H54 (cell line): ENCODE data around the gene ZNF765.
"Not testable (repeated sequence)": the region's sequence is repeated elsewhere in the genome, so short reads cannot be mapped to it uniquely, and the experiment has no call there.

Experiments
- DNase-seq: peaks from one replicate; pipeline ENCODE4 v3.0.0; 2011; ENCODE audit warnings: low spot score, mixed read lengths; ENCODE audit not compliant: insufficient read length
- FAIRE-seq: peaks from 3 replicates; lab custom pipeline; 2011; peaks lifted over from hg19 to GRCh38; lab: Jason Lieb, UNC
- POLR2A ChIP-seq: IDR thresholded peaks from 2 replicates; pipeline ENCODE4 v1.6.1; 2011; ENCODE audit warnings: low read depth, mild to moderate bottlenecking, low read length

The ZNF765 gene

DNA sequence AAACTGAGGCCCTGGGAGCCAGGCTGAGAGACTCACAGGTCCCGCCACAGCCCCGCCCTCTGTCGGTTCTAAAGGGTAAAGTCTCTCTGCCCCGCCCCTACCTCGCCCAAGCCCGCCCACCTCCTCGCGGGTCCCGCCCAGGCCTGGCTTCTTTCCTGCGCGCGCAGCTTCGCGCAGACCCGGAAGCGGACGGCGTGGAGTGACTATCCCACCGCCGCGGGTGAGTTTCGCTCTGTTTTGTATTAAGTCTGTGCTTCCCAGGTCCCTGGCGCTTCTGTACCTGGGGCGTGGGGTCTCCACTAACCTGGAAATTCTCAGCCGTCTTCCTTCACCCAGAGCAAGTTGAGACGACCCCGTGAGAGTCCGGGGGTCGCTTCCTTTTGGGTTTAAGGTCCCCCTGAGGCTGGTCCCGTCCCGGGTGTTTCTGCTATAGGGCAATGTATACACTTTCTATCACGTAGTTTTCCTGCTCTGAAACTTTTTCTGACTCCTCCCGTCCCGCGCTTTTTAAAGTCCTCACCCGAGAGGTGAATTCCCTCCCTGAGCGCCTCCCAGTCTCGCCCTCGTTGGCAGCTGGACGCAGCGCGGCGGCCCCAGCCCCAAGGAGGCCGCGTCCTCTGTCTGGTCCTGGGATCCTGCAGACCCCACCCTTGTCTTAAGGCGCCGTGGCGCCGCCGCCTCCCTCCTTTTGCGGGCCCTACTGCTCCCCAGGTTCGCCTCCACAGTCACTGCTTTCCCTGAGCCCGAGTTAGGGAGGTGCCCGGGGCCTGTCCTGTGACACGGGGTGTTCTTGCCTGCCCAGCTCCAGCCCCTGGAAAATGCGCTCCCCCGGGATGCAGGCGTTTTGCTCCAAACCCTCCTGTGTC is at the start of gene ZNF765:
Gene ZNF765, plus strand, starts transcription at position 176 of the 866 bp plus-strand sequence. CDS start 2,867 bp downstream, outside the sequence.
- no peak for FAIRE-seq
- TF ChIP-seq POLR2A = peak; percentile 81
- peak; percentile 92 for DNase-seq

DNA sequence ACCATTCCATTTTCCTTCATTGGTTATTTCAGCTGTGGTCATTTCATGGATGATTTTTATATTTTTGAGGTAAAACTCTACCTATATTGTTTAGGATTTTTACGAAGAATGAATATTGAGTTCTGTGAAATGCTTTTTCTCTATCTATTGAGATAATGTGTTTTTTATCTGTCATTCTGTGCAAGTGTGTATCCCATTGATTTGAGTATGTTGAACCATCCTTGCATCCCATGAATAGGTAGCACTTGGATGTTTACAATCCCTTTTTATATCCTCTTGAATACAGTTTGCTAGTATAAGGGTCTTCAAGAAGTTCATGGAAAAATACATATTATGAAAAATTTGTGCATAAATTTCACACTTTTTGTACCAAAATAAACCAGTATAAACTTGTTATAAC is 39.2 kb upstream of the ZNF765 start:
- FAIRE-seq (no peak), DNase-seq (no peak)
- no peak for TF ChIP-seq POLR2A

- no peak for TF ChIP-seq POLR2A
- DNase-seq = no peak
- FAIRE-seq = no peak
Measured at GRCh38 chr19:53357821-53358581, 36.9 kb upstream of the ZNF765 start.

- not testable (repeated sequence) for DNase-seq, FAIRE-seq
Measured at GRCh38 chr19:53360056-53360455, 34.9 kb upstream of the ZNF765 start.

DNA sequence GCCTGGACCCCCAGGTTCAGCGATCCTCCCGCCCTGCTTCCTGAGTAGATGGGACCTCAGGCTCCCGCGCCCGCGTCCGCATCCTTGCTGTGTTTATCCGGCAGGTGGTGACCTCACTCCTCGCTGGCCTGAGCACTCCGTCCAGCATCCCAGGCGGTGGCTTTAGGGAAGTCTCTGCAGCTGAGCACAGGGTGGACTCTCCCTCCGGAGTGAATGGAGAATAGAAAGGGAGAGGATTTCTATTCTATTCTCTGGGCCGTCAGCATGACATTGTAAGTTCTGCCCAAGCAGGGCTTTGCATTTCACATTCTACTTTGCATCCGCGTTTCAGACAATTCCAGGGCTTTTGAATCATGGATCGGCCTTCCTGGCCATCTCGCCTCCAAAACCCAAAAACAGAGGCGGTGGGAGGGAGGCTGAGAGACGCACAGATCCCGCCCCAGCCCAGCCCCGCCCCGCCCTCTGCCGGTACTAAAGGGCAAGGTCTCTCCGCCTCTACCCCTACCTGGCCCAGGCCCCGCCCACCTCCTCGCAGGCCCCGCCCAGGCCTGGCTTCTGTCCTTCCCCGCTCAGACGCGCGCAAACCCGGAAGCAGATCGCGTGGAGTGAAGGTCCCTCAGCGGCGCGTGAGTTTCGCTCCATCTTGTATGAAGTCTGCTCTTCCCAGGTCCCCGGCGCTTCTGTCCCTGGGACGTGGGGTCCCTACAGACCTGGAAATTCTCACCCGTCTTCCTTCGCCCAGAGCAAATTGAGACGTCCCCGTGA is 29.6 kb upstream of the ZNF765 start, which contains the start of gene ZNF525:
Gene ZNF525, plus strand, starts transcription at position 572 of the 765 bp plus-strand sequence. CDS start 6,577 bp downstream, outside the sequence.
- DNase-seq (peak; percentile 90), FAIRE-seq (no peak)
- peak; percentile 84 for TF ChIP-seq POLR2A

- no peak for TF ChIP-seq POLR2A
- DNase-seq = no peak
- FAIRE-seq = no peak
Measured at GRCh38 chr19:53365899-53366493, 29.0 kb upstream of the ZNF765 start.

DNA sequence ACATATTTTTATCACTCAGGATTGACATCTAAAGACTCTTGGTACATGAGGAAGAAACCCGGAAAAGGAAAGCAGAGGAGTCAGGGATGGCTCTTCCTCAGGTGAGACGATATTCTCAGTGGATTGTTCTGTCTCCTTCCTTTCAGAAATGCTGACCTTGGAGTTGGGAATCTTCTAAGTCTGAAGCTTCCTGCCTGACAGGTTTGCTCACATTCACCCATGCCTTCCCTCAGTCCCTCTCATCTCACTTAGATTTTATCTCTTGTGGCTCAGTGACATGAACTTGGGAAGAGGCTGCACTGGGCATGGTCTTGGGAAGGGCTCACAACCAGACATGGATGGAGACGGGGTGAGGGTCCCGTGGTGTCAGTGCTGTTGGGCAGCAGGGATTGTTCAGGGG is 22.8 kb upstream of the ZNF765 start:
- no peak for FAIRE-seq

DNA sequence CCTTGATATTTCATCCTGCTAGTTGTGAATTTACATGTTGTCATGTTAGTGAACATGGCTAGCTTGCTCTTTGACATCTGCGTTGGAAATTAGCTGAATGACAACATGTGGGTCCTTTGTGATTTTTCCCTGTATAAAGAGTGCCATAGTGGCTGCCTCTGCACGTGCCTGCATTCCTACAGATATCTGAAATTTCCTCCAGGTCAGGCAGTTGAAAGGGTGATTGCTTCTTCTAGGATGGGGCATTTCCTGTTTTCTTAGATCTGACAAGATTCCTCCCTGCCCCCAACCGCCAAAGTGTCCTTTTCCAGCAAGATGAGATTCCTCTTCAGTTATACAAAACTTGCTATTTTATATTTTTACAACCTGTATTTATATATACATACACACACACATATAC is 20.7 kb upstream of the ZNF765 start:
- no peak for TF ChIP-seq POLR2A
- no peak for DNase-seq
- FAIRE-seq = no peak

More for the DNA sequence above, 22.8 kb upstream of the ZNF765 start:
- no peak for DNase-seq
- no peak for TF ChIP-seq POLR2A

GRCh38 chr19:53374743-53375142 is 20.2 kb upstream of the ZNF765 start:
- FAIRE-seq (no peak), DNase-seq (no peak)
- no peak for TF ChIP-seq POLR2A

DNA sequence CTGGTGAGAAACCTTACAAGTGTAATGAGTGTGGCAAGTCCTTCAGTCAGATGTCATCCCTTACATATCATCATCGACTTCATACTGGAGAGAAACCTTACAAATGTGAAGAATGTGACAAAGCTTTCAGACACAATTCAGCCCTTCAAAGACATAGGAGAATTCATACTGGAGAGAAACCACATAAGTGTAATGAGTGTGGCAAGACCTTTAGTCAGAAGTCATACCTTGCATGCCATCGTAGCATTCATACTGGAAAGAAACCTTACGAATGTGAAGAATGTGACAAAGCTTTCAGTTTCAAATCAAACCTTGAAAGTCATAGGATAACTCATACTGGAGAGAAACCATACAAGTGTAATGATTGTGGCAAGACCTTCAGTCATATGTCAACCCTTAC is 13.6 kb upstream of the ZNF765 start:
- no peak for TF ChIP-seq POLR2A

GRCh38 chr19:53388168-53388567 is 6.8 kb upstream of the ZNF765 start:
- no peak for TF ChIP-seq POLR2A
- FAIRE-seq (no peak), DNase-seq (no peak)

More for the DNA sequence above, 13.6 kb upstream of the ZNF765 start:
- DNase-seq = no peak
- no peak for FAIRE-seq

- FAIRE-seq (no peak), DNase-seq (no peak)
- no peak for TF ChIP-seq POLR2A
Measured at GRCh38 chr19:53388904-53389303, 6.0 kb upstream of the ZNF765 start.

- FAIRE-seq (no peak), DNase-seq (no peak)
- no peak for TF ChIP-seq POLR2A
Measured at GRCh38 chr19:53389571-53389970, 5.4 kb upstream of the ZNF765 start.
